ENCODE measurements around the gene TANGO6. TPM values are rescaled to one million over a fixed set of nuclear protein-coding genes. Genes with fewer than 3 reads are reported as not detected.
"Not testable (repeated sequence)": the region's sequence is repeated elsewhere in the genome, so short reads cannot be mapped to it uniquely, and the experiment has no call there.

The TANGO6 gene
- total RNA-seq, 1 donor from 2014 or later = 26.6 TPM

GRCh38 chr16:68969338-68969737 lies 126.0 kb downstream of the TANGO6 start:
- DNase-seq (ENCODE audit: low spot score) = no peak

GRCh38 chr16:68972013-68972412 lies 128.7 kb downstream of the TANGO6 start:
- no peak for DNase-seq (ENCODE audit: low spot score)

GRCh38 chr16:68972720-68973119 lies 129.4 kb downstream of the TANGO6 start:
- no peak for DNase-seq (ENCODE audit: low spot score)

GRCh38 chr16:68973611-68974120 lies 130.3 kb downstream of the TANGO6 start:
- no peak for DNase-seq (ENCODE audit: low spot score)

GRCh38 chr16:68978303-68978954 lies 135.1 kb downstream of the TANGO6 start:
- no peak for DNase-seq (ENCODE audit: low spot score)

GRCh38 chr16:68980695-68981315 lies 137.5 kb downstream of the TANGO6 start:
- no peak for DNase-seq (ENCODE audit: low spot score)

- DNase-seq (ENCODE audit: low spot score) = no peak
Observed at GRCh38 chr16:68981971-68982370, 138.6 kb downstream of the TANGO6 start.

- no peak for DNase-seq (ENCODE audit: low spot score)
Observed at GRCh38 chr16:68984467-68984866, 141.1 kb downstream of the TANGO6 start.

GRCh38 chr16:68985268-68985667 lies 141.9 kb downstream of the TANGO6 start:
- no peak for DNase-seq (ENCODE audit: low spot score)

- DNase-seq (ENCODE audit: low spot score) = no peak
Observed at GRCh38 chr16:68985855-68986254, 142.5 kb downstream of the TANGO6 start.

GRCh38 chr16:68987734-68988457 lies 144.6 kb downstream of the TANGO6 start:
- DNase-seq (ENCODE audit: low spot score) = no peak

- not testable (repeated sequence) for DNase-seq (ENCODE audit: low spot score)
Observed at GRCh38 chr16:68990172-68990845, 147.0 kb downstream of the TANGO6 start.

- no peak for DNase-seq (ENCODE audit: low spot score)
Observed at GRCh38 chr16:68991075-68991474, 147.7 kb downstream of the TANGO6 start.

GRCh38 chr16:68992521-68992920 lies 149.2 kb downstream of the TANGO6 start:
- no peak for DNase-seq (ENCODE audit: low spot score)

GRCh38 chr16:68993456-68993855 lies 150.1 kb downstream of the TANGO6 start:
- DNase-seq (ENCODE audit: low spot score) = no peak

GRCh38 chr16:68993885-68994284 lies 150.6 kb downstream of the TANGO6 start:
- no peak for DNase-seq (ENCODE audit: low spot score)

GRCh38 chr16:68994324-68994723 lies 151.0 kb downstream of the TANGO6 start:
- DNase-seq (ENCODE audit: low spot score) = no peak

GRCh38 chr16:68995011-68995504 lies 151.7 kb downstream of the TANGO6 start:
- no peak for DNase-seq (ENCODE audit: low spot score)

- DNase-seq (ENCODE audit: low spot score) = no peak
Observed at GRCh38 chr16:68997564-68997963, 154.2 kb downstream of the TANGO6 start.

GRCh38 chr16:68999114-68999513 lies 155.8 kb downstream of the TANGO6 start:
- no peak for DNase-seq (ENCODE audit: low spot score)

GRCh38 chr16:69003500-69003899 lies 160.2 kb downstream of the TANGO6 start:
- DNase-seq (ENCODE audit: low spot score) = no peak

All from ureter (tissue), 1 donor.